KOPT-K1 (cell line): ENCODE results near the gene JMJD8.
"Not testable (repeated sequence)": the region's sequence is repeated elsewhere in the genome, so short reads cannot be mapped to it uniquely, and the experiment has no call there.

ENCODE experiments used
- H3K27ac ChIP-seq: fragments of 200-600 bp; sonication (generic); 2 replicates; pipeline ENCODE4 v1.5.1; 2016; ENCODE audit warnings: antibody characterized with exemption, mild to moderate bottlenecking, low read depth, low read length; ENCODE audit not compliant: poor library complexity, severe bottlenecking
- H3K36me3 ChIP-seq: fragments of 200-600 bp; sonication (generic); 2 replicates; pipeline ENCODE4 v1.5.1; 2017; ENCODE audit warnings: antibody characterized with exemption, mild to moderate bottlenecking, low read length, moderate library complexity; ENCODE audit not compliant: insufficient read depth
- H3K9me3 ChIP-seq: fragments of 200-600 bp; sonication (generic); 2 replicates; pipeline ENCODE4 v1.5.1; 2017; ENCODE audit warnings: antibody characterized with exemption, low read length, mild to moderate bottlenecking; ENCODE audit not compliant: insufficient read depth, poor library complexity, severe bottlenecking

Gene JMJD8

DNA sequence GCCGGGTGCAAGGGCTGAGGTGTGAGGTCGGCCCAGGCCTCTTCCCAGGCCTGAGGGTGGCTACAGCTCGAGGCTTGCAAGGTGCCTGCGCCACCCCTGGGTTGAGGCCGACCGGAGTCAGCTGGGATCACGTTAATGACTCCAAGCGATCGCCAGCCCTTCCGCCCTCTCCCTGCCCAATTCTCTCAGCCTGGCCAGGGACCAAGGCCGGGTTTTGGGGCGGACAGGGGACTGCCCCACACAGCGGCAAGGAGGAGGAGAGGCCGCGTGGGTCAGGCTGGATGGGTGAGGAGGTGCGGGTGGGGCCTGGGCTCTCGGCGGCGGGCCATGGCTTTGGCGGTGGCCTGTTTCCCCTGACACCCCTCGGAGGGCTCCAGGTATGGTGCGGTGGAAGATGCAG is 9.2 kb upstream of the JMJD8 start:
- H3K36me3 ChIP-seq, result no peaks in the 10 kb centered on the region
- no peaks in the 10 kb centered on the region for H3K9me3 ChIP-seq
- H3K27ac ChIP-seq, result no peak overlapping the region

DNA sequence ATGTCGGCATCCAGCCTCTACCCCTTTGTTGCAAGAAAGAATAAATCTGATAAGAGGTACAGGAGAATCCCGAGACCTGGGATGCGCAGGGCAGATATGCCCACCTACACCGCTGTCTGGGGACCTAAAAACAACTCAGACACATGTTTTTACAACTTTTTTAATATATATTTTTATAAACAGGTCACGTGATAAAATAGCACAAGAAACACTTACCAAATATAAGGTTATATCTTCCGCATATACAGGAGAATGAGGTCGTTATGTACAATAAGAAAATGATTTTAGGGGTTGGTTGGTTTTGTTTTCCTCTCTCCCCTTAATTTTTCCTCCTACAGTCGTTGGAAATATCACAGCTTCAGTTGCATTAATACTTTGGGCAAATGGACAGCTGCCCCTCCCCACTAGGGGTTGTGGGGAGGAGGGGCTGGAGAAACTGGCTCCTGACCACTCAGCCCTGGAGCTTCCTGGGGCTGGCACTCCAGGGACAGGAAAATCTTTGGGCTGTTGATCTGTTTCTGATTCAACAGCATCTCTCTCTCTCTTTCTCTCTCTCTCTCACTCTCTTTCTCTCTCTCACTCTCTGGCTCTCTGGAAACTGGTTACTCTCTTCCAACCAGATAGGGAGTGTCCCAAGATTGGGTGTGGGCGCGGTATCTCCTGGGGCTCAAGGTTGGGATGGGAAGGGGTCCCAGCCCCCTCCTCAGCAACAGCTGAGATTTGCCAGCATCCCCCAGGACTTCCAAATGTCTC is 8.4 kb upstream of the JMJD8 start:
- Histone ChIP-seq H3K36me3 (0 out of 2 replicates have a peak, but pooled peaks cover 1% of the 10 kb centered on the region), H3K9me3 (no peaks in the 10 kb centered on the region), H3K27ac (no peak overlapping the region)

DNA sequence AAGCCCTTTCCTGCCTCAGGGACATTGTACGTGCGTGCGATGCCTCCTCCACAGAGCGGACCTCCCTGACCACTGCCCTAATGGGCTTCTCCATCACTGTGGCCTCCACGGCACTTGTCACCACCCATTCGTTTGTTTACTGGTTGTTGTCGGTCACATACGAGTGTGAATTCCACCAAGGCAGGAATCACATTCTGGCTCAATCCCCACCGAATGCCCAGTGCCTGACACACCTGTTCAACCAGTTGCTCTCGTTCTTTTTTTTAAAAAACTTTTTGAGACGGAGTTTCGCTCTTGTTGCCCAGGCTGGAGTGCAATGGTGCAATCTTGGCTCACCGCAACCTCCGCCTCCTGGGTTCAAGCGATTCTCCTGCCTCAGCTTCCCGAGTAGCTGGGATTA is 7.1 kb upstream of the JMJD8 start:
- H3K36me3 ChIP-seq, result peaks cover 14% of the 10 kb centered on the region; the same call in 1 of the 2 replicates
- H3K9me3 ChIP-seq, H3K27ac ChIP-seq: not testable (repeated sequence)

DNA sequence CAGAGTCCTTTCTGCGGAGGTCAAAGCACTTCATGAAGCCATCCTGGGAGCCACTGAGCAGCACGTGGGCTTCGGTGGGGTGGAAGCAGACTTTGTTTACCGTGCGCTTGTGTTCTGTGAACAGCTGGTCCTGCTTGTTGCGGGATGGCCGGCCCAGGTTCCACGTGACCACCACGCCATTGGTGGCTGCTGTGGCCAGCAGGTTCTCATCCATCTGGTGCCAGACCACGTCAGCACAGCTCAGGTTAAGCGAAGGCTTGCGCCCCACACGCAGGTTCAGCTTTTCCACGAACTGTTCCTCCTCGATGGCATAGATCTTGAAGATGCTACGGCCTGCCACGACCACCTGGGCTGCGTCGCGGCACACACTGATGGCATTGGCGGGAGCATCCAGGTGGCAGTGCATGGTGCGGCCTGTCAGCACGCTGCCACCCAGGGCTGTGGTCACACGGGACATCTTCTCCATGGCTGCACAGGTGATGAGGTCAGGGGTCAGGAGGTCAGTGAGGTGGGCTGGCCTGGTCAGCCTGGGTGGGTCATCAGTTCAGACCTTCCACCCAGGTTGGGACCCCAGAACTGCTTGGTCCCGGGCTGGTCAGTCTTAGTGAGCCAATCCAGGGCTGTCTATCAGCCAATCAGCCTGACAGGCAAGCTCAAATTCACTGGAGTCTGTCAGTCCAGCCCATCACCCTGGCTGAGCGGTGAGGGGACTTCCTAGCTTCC is 5.2 kb upstream of the JMJD8 start:
- H3K27ac ChIP-seq, result peak overlapping the region; percentile 78
- no peaks in the 10 kb centered on the region for H3K9me3 ChIP-seq
- H3K36me3 ChIP-seq, result peaks cover 25% of the 10 kb centered on the region; the same call in 1 of the 2 replicates

DNA sequence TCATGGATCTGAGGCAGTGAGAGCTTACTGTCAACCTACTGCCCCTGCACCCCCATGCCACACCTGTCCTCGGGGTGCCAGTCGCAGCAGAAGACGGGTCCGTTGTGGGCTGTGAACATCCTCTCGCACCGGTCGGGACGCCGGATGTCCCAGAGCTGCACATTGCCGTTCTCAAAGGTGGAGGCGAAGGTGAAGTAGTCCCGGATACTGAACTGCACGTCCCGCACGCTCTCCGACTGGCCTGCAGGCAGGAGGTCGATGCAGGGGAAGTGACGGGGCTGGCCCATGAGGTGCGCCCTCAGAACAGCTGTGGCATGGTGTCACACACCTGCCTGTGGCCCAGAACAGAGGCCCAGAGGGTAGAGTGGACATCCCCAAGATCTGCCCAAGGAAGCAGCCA is 3.4 kb upstream of the JMJD8 start:
- H3K9me3 ChIP-seq, result no peaks in the 10 kb centered on the region
- H3K27ac ChIP-seq, result no peak overlapping the region
- H3K36me3 ChIP-seq, result peaks cover 35% of the 10 kb centered on the region

DNA sequence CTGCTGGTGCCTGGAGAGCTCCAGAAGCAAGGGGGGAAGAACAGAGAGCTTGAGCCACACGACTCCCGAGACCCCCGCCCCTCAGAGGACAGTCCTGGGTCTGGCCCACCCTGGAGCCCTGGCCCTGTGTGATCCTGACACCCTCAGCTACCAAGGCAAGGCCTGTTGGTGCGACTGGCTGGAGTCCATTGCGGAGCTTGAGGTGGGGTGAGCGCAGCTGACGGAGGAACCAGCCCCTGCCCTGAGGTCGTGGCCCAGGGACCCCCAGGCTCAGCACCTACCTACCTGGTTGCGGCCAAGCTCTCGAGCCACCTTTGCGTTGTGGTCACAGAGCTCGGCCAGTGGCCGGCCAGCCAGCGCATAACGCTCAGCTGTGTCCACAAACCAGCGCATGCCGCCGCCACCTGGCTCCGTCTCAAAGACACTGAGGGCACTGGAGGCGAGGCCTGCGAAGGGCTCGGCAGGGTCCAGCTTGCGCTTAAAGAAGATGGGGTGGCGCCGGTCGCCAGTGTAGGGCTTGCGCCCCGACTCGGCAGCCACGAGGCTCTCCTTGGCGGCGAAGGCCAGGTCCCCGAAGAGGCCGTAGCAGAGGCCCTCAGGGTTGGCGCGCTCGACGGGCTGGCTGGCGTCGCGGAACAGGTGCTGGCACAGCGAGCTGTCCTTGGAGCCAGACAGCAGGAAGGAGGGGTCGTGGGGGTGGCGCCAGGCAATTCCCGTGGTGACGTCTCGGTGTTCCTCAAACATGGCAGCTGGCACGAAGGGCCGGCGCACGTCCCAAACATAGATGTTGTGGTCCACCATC is 2.5 kb upstream of the JMJD8 start:
- no peaks in the 10 kb centered on the region for H3K9me3 ChIP-seq
- no peak overlapping the region for H3K27ac ChIP-seq
- H3K36me3 ChIP-seq, result peaks cover 43% of the 10 kb centered on the region

DNA sequence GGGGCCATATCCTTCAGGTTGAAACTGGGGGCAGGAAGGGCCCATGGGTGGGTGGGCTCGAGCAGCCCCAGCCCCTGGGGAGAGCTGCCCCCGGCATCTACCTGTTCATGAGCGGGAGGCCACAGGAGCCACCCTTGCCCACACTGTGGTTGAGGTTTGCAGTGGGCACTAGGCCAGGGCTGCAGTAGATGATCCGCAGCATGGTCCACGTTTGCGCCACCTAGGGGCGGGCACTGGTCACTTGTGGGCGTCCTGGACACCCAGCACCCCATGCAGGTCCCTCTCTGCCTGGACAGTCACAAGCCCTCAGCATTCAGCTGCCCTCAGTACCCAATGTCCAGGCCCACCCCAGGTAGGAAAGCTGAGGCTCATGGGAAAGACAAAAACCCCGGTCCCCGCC is 1.8 kb upstream of the JMJD8 start:
- Histone ChIP-seq H3K36me3 (peaks cover 48% of the 10 kb centered on the region), H3K27ac (no peak overlapping the region), H3K9me3 (no peaks in the 10 kb centered on the region)

- Histone ChIP-seq H3K36me3 (peaks cover 48% of the 10 kb centered on the region), H3K9me3 (no peaks in the 10 kb centered on the region), H3K27ac (no peak overlapping the region)
Measured at GRCh38 chr16:684961-685696, 995 bp upstream of the JMJD8 start.

DNA sequence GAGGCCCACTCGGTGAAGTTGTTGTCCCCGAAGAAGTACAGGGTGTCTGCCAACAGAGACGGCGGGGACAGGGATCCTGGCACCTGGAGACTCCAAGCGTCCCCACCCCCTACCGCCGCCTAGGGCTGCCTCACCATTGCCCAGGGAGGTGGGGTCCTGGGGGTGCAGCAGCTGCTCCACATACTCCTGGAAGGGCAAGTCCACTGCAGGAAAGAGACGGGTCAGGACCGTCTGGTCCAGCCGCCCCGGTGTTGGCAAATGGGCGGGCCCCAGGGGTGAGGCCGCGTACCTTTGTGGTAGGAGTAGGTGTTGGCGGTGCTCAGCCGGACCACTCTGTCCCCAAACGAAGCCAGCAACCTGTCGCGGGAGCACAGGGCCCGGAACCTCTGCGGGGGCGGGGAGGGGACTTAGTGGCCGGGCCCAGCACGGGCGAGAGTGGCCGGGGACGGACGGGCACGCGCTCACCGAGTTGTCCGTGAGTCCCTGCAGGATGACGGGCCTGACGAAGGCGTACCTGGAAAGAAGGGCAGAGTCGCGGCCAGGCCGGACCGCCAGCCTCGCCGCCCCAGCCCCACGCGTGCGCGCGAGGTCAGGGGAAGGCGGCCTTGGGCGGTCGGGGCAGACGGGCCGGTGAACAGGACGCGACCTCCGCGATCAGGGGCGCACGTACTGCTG is 601 bp downstream of the JMJD8 start:
- Histone ChIP-seq H3K36me3 (peaks cover 48% of the 10 kb centered on the region), H3K27ac (peak overlapping the region; percentile 71), H3K9me3 (no peaks in the 10 kb centered on the region)

GRCh38 chr16:682493-683395 is 1.4 kb downstream of the JMJD8 start:
- Histone ChIP-seq H3K9me3 (no peaks in the 10 kb centered on the region), H3K36me3 (peaks cover 48% of the 10 kb centered on the region), H3K27ac (no peak overlapping the region)

- Histone ChIP-seq H3K36me3 (peaks cover 45% of the 10 kb centered on the region), H3K27ac (no peak overlapping the region), H3K9me3 (no peaks in the 10 kb centered on the region)
Measured at GRCh38 chr16:681746-682427, 2.2 kb downstream of the JMJD8 start.

- Histone ChIP-seq H3K36me3 (peaks cover 41% of the 10 kb centered on the region), H3K27ac (peak overlapping the region; percentile 72), H3K9me3 (no peaks in the 10 kb centered on the region)
Measured at GRCh38 chr16:680967-681745, 3.0 kb downstream of the JMJD8 start.

DNA sequence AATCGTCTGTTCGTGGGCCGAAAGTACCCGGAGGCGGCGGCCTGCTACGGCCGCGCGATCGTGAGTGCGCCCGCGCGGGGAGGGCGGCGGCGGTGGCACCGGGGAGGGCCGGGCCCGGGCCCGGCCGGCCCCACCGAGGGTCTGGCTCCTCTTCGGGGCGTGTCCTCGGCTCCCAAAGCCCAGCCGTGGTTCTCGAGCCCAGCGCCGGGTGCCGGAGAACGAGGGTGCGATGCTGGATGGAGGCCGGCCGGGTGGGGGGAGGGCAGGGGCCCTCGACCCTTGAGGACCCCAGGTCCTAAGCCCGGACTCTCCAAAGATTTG is 3.5 kb downstream of the JMJD8 start:
- Histone ChIP-seq H3K9me3 (no peaks in the 10 kb centered on the region), H3K27ac (peak overlapping the region; percentile 72), H3K36me3 (peaks cover 35% of the 10 kb centered on the region)
